GM12892 (cell line): ENCODE data around the gene NCLN.
A peak's percentile ranks its signal among the peaks of the same experiment; 100 is the strongest.

Experiments
- DNase-seq: peaks from one replicate; pipeline ENCODE4 v3.0.0; 2011; ENCODE audit not compliant: insufficient read length
- FAIRE-seq: peaks from 2 replicates; lab custom pipeline; 2011; peaks lifted over from hg19 to GRCh38; lab: Jason Lieb, UNC
- POLR2A ChIP-seq: IDR thresholded peaks from 2 replicates; pipeline ENCODE4 v1.6.1; 2011; ENCODE audit warnings: low read depth, low read length, control low read depth
- POLR2AphosphoS5 ChIP-seq: IDR thresholded peaks from 2 replicates; pipeline ENCODE4 v1.6.1; 2011; ENCODE audit warnings: low read depth, low read length, control low read depth
- TAF1 ChIP-seq: IDR thresholded peaks from 2 replicates; pipeline ENCODE4 v1.6.1; 2011; ENCODE audit warnings: low read depth, mild to moderate bottlenecking, control low read depth, low read length, borderline replicate concordance

NCLN gene

DNA sequence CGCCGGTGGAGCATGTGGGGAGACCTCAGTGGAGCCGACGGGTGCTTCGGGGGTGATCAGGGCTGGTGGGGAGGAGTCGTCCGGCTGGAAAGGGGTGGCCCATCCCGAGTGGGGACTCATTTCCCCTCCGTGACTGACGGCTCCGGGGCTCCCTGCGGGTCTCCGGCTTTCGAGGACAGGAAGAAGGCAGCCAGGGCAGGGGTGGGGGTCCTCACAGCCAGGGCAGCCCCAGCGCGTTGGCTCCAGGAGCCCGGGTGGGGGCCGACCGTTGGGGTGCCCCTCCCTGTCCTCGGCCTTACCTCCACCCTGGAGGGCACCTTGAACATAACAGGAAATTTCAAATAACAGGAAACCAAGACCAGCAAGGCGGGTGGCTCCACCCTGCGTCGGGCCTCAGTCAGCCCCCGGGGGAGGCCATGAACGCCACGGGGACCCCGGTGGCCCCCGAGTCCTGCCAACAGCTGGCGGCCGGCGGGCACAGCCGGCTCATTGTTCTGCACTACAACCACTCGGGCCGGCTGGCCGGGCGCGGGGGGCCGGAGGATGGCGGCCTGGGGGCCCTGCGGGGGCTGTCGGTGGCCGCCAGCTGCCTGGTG, 7.3 kb upstream of the NCLN start, which contains the start of gene S1PR4:
Gene S1PR4, plus strand, starts transcription at position 393 of the 596 bp plus-strand sequence. Its CDS starts 24 bp downstream, at position 417.
- FAIRE-seq (no peak), DNase-seq (peak; percentile 86)
- TF ChIP-seq TAF1 (peak; percentile 47; the same call in 1 of the 2 replicates), POLR2AphosphoS5 (peak; percentile 58; the same call in 1 of the 2 replicates), POLR2A (peak; percentile 75)

DNA sequence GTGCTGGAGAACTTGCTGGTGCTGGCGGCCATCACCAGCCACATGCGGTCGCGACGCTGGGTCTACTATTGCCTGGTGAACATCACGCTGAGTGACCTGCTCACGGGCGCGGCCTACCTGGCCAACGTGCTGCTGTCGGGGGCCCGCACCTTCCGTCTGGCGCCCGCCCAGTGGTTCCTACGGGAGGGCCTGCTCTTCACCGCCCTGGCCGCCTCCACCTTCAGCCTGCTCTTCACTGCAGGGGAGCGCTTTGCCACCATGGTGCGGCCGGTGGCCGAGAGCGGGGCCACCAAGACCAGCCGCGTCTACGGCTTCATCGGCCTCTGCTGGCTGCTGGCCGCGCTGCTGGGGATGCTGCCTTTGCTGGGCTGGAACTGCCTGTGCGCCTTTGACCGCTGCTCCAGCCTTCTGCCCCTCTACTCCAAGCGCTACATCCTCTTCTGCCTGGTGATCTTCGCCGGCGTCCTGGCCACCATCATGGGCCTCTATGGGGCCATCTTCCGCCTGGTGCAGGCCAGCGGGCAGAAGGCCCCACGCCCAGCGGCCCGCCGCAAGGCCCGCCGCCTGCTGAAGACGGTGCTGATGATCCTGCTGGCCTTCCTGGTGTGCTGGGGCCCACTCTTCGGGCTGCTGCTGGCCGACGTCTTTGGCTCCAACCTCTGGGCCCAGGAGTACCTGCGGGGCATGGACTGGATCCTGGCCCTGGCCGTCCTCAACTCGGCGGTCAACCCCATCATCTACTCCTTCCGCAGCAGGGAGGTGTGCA, 6.6 kb upstream of the NCLN start:
- FAIRE-seq: peak; percentile 94
- TF ChIP-seq POLR2AphosphoS5 (0 out of 2 replicates have a peak, but pooled peaks have one; percentile 26), POLR2A (no peak; the same call in 1 of the 2 replicates), TAF1 (no peak)
- no peak for DNase-seq

DNA sequence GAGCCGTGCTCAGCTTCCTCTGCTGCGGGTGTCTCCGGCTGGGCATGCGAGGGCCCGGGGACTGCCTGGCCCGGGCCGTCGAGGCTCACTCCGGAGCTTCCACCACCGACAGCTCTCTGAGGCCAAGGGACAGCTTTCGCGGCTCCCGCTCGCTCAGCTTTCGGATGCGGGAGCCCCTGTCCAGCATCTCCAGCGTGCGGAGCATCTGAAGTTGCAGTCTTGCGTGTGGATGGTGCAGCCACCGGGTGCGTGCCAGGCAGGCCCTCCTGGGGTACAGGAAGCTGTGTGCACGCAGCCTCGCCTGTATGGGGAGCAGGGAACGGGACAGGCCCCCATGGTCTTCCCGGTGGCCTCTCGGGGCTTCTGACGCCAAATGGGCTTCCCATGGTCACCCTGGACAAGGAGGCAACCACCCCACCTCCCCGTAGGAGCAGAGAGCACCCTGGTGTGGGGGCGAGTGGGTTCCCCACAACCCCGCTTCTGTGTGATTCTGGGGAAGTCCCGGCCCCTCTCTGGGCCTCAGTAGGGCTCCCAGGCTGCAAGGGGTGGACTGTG, 5.9 kb upstream of the NCLN start:
- FAIRE-seq (no peak), DNase-seq (peak; percentile 36)
- no peak for TF ChIP-seq POLR2AphosphoS5
- 0 out of 2 replicates have a peak, but pooled peaks have one; percentile 10 for TF ChIP-seq POLR2A
- TF ChIP-seq TAF1: no peak; the same call in 1 of the 2 replicates

DNA sequence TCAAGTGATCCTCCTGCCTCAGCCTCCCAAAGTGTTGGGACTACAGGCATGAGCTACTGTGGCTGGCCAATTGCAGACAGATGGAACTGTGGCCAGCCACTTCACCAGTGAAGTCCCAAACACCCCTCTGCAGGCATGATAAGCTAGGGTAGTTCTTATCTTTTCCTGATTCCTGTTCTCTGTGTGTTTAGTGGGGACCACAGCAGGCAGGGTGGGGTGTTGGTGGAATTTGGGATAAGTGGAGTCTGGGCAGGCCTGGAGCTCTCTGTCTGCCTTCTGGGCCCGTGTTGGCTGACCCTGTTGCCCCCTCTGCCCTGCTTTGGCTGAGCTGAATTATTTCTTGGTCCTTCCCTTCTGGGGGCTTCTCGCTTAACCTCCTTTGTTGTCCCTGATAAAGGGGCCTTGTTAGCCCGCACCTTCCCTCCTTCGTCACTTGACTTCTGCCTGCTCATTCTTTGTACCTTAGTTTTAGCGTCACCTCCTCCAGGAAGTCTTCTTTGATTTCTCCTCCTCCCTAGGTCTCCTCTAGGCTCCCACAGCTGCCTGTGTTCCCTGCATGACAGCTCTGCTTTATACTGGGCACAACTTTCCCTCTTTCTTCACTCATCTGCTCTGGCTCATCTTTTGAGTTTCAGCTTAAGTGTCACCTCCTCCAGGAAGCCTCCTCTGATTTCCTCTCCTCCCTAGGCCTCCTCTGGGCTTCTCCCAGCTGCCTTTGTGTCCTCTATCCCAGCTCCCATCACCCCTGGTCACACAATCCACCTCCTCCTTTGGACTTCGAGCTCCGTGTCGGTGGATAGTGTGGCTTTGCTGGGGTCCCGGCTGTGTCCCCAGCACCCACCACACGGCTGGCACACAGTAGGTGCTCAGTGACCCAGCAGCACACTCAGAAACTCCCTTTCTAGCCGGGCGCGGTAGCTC, 1.7 kb upstream of the NCLN start:
- TF ChIP-seq POLR2A: no peak
- no peak for TF ChIP-seq POLR2AphosphoS5
- TF ChIP-seq TAF1: no peak
- FAIRE-seq (no peak), DNase-seq (no peak)

DNA sequence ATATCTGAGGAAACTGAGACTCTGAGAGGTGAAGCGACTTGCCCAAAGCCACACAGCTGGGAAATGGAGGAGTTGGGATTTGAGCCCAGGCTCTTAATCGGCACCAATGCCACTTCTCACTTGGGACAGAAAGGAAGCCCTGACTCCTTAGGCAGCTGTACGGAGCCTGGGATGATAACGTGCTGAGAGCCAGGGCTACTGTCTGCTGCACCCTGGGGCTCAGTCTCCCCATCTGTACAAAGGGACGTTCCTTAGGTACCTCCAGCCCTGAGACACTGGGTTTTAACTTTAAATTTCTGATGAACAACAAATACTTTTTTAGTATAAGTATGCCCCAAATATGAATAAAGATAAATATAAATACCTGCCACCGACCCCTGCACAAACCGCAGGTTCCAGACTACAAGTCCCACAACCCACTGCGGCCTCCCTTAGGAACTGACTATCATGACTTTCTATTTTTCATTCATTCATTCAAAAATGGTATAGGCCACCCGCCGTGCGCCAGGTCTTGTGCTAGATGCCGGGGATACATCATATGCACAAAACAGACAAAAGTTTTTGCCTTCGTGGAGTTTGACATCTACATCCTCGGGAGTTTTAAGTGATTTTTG, 776 bp upstream of the NCLN start:
- FAIRE-seq: peak; percentile 58
- no peak for TF ChIP-seq POLR2A
- no peak for TF ChIP-seq TAF1
- no peak; the same call in 1 of the 2 replicates for TF ChIP-seq POLR2AphosphoS5
- DNase-seq: no peak

DNA sequence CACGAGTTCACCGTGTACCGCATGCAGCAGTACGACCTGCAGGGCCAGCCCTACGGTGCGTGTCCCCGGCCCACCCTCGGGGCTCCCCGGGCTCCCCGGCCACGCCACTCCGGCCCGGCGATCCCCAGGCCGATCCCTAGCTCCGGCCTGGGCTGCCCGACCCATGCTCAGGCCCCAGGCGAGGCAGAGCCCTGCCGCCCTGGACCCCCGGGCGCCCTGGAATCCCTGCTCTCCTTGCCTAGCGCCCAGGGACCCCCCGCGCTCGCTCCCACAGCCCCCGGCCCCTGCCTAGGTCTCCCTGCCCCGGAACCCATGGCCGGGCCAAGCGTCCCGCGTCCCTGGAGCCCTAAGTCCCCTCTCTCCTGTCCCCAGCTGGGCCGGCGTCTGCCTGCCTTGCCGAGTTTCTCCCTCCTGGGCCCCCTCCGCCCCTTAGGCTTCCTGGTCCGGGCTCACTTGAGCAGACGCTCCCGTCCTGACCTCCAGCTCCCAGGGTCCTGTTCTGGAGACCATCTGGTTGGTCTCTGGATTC, 494 bp downstream of the NCLN start:
- TF ChIP-seq TAF1: no peak
- TF ChIP-seq POLR2AphosphoS5: no peak
- TF ChIP-seq POLR2A: no peak
- FAIRE-seq (no peak), DNase-seq (no peak)

DNA sequence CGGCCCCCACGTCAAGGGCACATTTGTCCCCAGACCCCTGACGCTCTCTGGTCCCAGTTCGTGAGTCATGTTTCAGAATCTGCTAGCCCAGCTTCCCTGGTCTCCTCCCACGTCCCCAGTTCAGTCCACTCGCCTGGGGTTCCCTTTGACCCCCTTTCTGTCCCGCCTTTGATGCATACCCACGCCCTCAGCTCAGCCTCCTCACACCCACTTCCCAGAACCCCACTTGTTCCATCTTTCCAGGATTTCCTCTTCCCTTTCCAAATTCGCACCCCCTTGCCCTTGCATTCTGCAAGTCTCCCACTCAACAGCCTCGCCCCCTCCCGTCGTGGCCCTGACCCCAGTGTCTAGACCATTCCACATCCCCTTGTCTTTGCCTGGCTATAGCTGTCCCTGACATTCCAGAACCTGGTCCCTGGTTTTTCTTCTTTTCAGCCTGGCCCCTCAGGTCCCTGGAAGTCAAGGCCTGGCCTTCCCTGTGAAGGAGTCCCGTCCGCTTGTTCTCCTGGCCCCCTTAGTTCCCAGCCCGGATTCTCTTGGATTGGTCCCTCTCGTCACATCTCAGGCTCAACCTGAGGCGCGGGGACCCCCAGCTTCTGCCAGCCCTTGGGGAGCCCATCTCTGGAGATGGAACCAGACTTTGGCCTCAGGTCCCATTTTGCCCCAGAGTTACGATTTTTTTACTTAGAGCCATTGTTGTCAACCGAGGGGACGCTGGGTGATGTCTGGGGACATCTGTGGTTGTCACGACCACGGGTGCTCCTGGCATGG, 1.3 kb downstream of the NCLN start:
- no peak for DNase-seq
- TF ChIP-seq POLR2AphosphoS5: no peak
- TF ChIP-seq POLR2A: no peak
- no peak for TF ChIP-seq TAF1
- no peak for FAIRE-seq

DNA sequence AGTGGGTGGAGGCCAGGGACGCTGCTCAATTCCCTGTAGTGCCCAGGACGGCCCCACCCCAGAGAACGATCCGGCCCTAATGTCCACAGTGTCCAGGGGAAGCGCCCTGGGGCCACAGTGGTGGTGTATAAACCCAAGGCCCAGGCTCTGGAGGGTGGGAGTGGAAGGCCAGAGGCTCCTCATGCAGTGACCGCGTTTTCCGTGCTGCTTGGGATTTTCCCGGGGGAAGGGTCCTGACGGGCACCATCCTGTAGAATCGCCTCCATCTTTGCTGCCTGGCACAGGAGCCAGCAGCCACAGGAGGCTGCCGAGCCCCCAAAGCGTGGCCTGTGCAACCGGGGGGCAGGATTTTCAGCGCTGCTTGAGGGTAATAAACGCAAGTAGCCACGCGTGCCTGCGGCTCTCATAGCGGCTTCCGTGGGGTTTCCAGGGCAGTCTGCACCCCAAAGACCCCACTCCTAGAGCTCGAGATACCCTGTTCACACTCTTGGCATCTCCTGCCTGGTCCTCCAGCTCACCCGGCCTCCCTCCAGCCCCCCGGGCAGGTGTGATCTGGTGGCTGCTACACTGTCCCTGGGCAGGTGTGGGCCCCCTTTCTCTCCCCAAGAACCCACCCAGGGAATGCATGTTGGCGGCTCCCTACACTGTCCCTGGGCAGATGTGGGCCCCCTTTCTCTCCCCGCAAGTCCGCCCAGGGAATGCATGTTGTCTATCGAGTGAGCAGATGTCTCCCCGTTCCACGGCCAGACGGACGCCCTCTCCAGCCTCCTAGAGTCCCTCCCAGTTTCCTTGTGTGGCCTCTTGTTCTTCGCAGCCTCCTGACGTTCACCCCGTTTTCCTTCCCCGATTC, 2.2 kb downstream of the NCLN start:
- no peak for DNase-seq
- FAIRE-seq: no peak
- no peak for TF ChIP-seq POLR2A
- no peak for TF ChIP-seq POLR2AphosphoS5
- TF ChIP-seq TAF1: no peak
